Thyroid gland (tissue), 4 donors: ENCODE data around the gene RARG. TPM values are rescaled to one million over a fixed set of nuclear protein-coding genes. Genes with fewer than 3 reads are reported as not detected.

Experiments used
- DNase-seq, 2 donors: peaks; one replicate each; pipeline ENCODE4 v3.0.0-alpha.2; 2019
- H3K27ac ChIP-seq, 3 donors: fragments of 200-600 bp; sonication (generic); 1 replicate in 2 of 3; 2 replicates in 1 of 3; pipeline ENCODE4 v1.5.1; 2016 to 2019; ENCODE audit warnings: mild to moderate bottlenecking in 1 of 3, moderate library complexity in 1 of 3
- H3K27me3 ChIP-seq: fragments of 200-600 bp; sonication (generic); one replicate; pipeline ENCODE4 v1.5.1; 2019
- H3K36me3 ChIP-seq, 2 donors: fragments of 200-600 bp; sonication (generic); one replicate each; pipeline ENCODE4 v1.5.1; 2016 to 2019
- H3K4me1 ChIP-seq, 2 donors: fragments of 200-600 bp; sonication (generic); one replicate each; pipeline ENCODE4 v1.5.1; 2017 to 2019
- H3K4me3 ChIP-seq, 3 donors: fragments of 200-600 bp; sonication (generic); replicated peaks in 1 of 3; 1 replicate in 2 of 3; 2 replicates in 1 of 3; pipeline ENCODE4 v1.5.1; 2016; ENCODE audit warnings: mild to moderate bottlenecking in 1 of 3
- H3K9me3 ChIP-seq: fragments of 200-600 bp; sonication (generic); one replicate; pipeline ENCODE4 v1.5.1; 2017
- CTCF ChIP-seq, 6 experiments: fragments of 200-600 bp in 3 of 6; fragments of 450-650 bp in 3 of 6; sonication (generic) in 3 of 6; IDR thresholded peaks; one replicate each; pipeline ENCODE4 v1.5.1; 2016 to 2019; ENCODE audit warnings: antibody characterized with exemption in 6 of 6, mild to moderate bottlenecking in 2 of 6, inconsistent platforms in 1 of 6, moderate library complexity in 1 of 6
- POLR2A ChIP-seq, 2 donors: fragments of 450-650 bp; IDR thresholded peaks; one replicate each; pipeline ENCODE4 v1.6.1; 2017; ENCODE audit warnings: antibody characterized with exemption in 2 of 2, mild to moderate bottlenecking in 2 of 2, moderate library complexity in 1 of 2
- WGBS, 2 donors: methylation state at CpG; one replicate each; pipeline ENCODE4 v1.1.5; 2017; 5-methylcytosine and 5-hydroxymethylcytosine counted together
- intact Hi-C: fragments of 100-400 bp; cut with DNase I; formaldehyde crosslinking; loops from one replicate; pipeline ENCODE4 v1.15.1; 2023
- total RNA-seq, 4 donors: library from RNA; depleted of rRNA; stranded (reverse); fragments of >200 nt; gene quantifications; one replicate each; pipeline ENCODE4 v1.2.3, GENCODE V29; 2016

The RARG gene
- total RNA-seq, 4 donors from 2014 or later = 13.6 to 27.7 (median 23.8) TPM

DNA sequence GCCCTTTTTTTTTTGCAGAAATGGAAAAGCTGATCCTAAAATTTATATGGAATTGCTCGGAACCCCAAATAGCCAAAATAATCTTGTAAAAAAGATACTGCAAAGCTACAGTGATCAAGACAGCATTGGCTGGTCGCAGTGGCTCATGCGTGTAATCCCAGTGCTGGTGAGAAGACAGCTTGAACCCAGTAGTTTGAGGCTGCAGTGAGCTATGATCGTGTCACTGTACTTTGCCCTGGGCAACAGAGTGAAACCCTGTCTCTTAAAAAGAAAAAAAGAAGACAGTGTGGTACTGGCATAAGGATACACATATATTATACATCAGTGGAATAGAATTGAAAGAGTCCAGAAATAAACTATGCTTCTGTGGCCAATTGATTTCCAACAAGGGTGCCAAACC, 30.4 kb downstream of the RARG start:
- DNase-seq = no peak
- 94 to 95% methylated on average over 4 of the region's 4 CpGs for WGBS, 2 donors
- TF ChIP-seq POLR2A (IDR thresholded peaks at IDR 0.05) = no peak
- no peak for TF ChIP-seq CTCF (IDR thresholded peaks at IDR 0.05)

DNA sequence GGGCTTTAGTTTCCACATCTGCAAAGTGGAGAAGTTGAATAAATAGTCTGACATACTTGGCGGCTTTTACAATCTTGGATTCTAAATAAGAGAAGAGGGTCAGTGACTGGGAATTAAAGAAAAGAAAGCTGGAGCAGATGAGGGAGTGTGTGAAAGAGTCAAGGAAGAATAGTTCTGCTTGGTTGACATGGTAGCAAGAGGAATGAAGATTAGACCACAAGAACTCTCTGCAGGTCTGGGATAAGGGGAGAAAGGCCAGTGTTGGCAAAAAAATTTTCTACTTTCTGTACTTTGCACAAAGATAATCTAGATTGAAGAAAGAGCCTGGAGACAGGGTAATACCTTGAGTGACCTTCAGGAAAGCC, 30.9 kb downstream of the RARG start:
- intact Hi-C loops = no loop called here
- H3K27me3 ChIP-seq = no peaks in the 10 kb centered on the region
- H3K4me3 ChIP-seq = no peak overlapping the region
- TF ChIP-seq POLR2A (IDR thresholded peaks at IDR 0.05) = no peak
- H3K9me3 ChIP-seq = no peaks in the 10 kb centered on the region
- WGBS, 2 donors = 86 to 91% methylated on average over 1 of the region's 1 CpG
- DNase-seq = no peak
- H3K27ac ChIP-seq = no peak overlapping the region
- no peaks in the 10 kb centered on the region for H3K36me3 ChIP-seq
- peaks cover 7 to 13% of the 10 kb centered on the region in 2 donors for H3K4me1 ChIP-seq

More for the DNA sequence above, 30.4 kb downstream of the RARG start:
- Histone ChIP-seq H3K9me3 (no peaks in the 10 kb centered on the region), H3K27ac (no peak overlapping the region), H3K4me3 (no peak overlapping the region), H3K27me3 (no peaks in the 10 kb centered on the region), H3K4me1 (peaks cover 7 to 13% of the 10 kb centered on the region in 2 donors), H3K36me3 (no peaks in the 10 kb centered on the region)
- intact Hi-C loops = no loop called here

DNA sequence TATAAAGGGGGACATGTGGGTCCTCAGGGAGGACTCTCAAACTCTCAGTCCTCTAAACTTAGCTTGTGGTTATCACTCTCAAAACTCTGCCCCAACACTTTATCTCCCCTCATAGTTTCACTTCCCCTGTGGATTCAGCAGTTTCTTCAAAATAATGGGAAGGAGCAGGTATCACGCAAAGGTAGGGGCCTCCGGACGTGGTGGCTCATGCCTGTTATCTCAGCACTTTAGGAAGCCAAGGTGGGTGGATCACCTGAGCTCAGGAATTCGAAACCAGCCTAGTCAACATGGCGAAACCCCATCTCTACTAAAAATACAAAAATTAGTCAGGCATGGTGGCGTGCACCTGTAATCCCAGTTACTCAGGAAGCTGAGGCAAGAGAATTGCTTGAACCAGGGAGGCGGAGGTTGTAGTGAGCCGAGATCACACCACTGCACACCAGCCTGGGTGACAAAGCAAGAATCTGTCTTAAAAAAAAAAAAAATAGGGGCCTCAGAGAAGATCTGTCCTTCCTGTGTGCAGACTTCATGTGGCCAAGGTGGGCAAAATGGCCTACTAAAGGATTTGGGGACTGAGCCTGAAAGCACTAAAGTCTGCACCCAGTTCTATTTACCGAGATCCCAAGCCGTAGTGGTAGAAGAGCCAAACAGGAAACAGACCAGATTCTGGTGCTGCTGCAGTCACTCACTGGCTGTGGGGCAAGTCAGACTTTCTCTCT, 31.4 kb downstream of the RARG start:
- Histone ChIP-seq H3K4me3 (no peak overlapping the region), H3K36me3 (no peaks in the 10 kb centered on the region), H3K27me3 (no peaks in the 10 kb centered on the region), H3K27ac (no peak overlapping the region), H3K9me3 (no peaks in the 10 kb centered on the region), H3K4me1 (peaks cover 7 to 13% of the 10 kb centered on the region in 2 donors)
- TF ChIP-seq CTCF (IDR thresholded peaks at IDR 0.05) (no peak), POLR2A (IDR thresholded peaks at IDR 0.05) (no peak)
- DNase-seq = peak in 1 of 2 donors; percentile 27
- intact Hi-C loops = no loop called here
- WGBS, 2 donors = 66 to 82% methylated on average over 10 of the region's 10 CpGs

GRCh38 chr12:53200107-53200457, 31.9 kb downstream of the RARG start:
- no peaks in the 10 kb centered on the region for H3K27me3 ChIP-seq
- H3K4me1 ChIP-seq = peaks cover 7 to 13% of the 10 kb centered on the region in 2 donors
- WGBS, 2 donors = 89 to 100% methylated on average over 1 to 2 of the region's 2 CpGs
- H3K4me3 ChIP-seq = no peak overlapping the region
- intact Hi-C loops = no loop called here
- H3K36me3 ChIP-seq = no peaks in the 10 kb centered on the region
- no peak for DNase-seq
- no peaks in the 10 kb centered on the region for H3K9me3 ChIP-seq
- H3K27ac ChIP-seq = no peak overlapping the region
- no peak for TF ChIP-seq POLR2A (IDR thresholded peaks at IDR 0.05)
- no peak for TF ChIP-seq CTCF (IDR thresholded peaks at IDR 0.05)

DNA sequence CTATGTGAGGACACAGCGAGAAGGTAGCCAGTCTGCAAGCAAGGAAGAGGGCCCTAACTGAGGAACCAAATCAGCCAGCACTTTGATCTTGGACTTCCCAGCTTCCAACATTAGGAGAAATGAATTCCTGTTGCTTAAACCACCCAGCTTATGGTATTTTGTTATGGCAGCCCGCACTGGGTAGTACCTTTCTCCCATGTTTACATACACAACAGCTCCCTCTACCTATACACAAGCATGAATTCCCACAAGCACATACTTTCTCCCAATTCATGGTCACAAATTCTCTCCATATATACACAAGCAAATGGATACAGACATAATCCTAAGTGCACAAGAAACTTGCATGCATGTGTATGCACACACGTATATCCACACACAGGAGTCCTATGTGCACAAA, 32.3 kb downstream of the RARG start:
- Histone ChIP-seq H3K4me1 (peaks cover 7 to 13% of the 10 kb centered on the region in 2 donors), H3K27ac (no peak overlapping the region), H3K36me3 (no peaks in the 10 kb centered on the region), H3K27me3 (no peaks in the 10 kb centered on the region), H3K9me3 (no peaks in the 10 kb centered on the region), H3K4me3 (no peak overlapping the region)
- no peak for DNase-seq
- TF ChIP-seq POLR2A (IDR thresholded peaks at IDR 0.05) = no peak
- no peak for TF ChIP-seq CTCF (IDR thresholded peaks at IDR 0.05)
- 93 to 96% methylated on average over 3 of the region's 3 CpGs for WGBS, 2 donors
- intact Hi-C loops = loop anchor here (5.0 to 10.0 kb wide), 2 partner anchors 37 to 135 kb away; no protein-coding TSS in a partner anchor
